GM21737 (cell line): ENCODE results near the gene CCBE1.
"Not testable (repeated sequence)": the region's sequence is repeated elsewhere in the genome, so short reads cannot be mapped to it uniquely, and the experiment has no call there.

Experiments
- ATAC-seq: cut with Tn5 transposase; IDR thresholded peaks from one replicate; pipeline ENCODE4 v1.9.1; 2021; ENCODE audit warnings: mild to moderate bottlenecking, moderate library complexity; ENCODE audit not compliant: unreplicated experiment

Gene CCBE1

DNA sequence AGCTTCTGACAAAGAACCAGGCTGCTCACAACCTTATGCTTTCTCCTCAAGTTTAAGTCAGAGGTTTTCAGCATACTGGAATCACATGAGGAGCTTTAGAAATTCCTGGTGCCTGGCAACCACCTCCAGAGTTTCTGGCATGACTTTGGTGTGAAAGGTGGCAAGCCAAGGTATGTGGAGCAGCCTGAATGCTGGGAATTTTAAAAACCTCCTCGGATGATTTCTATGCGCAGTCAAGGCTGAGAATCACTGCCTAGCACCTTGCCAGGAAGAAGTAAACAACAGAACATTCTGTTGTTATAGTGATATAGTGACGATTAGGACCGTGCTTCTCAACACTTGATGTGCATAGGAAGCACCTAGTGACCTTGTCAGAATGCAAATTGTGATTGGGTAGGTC, 11.7 kb downstream of the CCBE1 start:
- no peak for ATAC-seq

DNA sequence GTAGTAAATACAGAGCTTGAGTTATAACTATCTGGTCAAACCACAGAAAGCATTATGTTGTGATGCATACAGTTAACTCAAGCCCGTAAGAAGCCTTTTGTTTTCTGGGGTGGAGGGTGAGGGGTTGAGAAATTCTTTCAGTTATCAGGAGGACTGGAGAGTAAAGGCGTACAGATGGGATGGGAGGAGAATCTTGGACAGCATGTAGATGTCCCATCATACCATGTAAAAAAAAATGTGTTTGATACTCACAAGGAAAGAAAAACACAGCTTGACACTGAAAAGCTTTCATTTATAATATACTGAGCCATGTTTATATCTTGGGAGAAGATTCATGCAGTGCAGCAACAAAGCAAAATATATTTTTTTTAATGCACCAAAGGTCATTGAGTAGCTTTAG, 12.4 kb downstream of the CCBE1 start:
- ATAC-seq = no peak

DNA sequence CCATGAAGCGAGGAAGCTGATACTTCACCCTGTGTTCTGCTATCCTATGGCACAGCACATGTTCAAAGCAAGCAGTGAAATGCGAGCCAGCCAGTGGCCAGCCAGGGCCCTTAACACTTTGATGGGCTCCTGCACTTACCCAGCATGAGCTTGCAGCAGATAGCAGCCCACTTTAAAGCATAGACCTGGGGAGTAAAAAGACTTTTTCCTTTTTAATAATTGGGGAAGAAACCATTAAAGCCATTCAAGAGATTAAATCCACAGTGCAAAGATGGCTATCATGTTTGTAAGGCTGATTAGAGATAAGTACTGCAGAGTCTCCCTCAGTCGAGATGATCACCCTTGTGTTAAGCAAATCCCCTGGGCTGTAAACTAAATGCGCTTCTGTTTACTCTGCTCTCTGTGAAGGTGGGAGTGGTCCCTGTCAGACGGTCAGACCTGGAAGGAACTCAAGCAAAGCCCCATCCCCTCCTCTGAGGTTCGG, 15.7 kb downstream of the CCBE1 start:
- no peak for ATAC-seq

DNA sequence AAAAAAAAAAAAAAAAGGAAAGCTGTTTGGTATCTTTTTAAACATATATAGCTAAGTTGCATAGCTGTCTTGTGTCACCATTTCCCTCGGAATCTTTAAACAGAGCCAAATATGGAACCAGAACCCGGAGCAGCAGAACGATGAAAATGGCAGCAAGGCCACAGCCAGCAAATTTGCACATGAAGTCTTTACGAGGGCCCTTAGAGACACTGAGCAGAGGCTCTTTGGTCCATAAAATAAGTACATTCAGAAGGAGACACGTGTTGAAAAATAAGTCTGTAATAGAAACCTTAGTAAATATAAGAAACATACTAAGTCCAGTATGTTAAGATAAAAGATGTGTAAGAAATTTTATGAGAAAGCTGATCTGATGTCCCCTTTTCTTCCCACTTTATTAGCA, 16.2 kb downstream of the CCBE1 start:
- no peak for ATAC-seq

DNA sequence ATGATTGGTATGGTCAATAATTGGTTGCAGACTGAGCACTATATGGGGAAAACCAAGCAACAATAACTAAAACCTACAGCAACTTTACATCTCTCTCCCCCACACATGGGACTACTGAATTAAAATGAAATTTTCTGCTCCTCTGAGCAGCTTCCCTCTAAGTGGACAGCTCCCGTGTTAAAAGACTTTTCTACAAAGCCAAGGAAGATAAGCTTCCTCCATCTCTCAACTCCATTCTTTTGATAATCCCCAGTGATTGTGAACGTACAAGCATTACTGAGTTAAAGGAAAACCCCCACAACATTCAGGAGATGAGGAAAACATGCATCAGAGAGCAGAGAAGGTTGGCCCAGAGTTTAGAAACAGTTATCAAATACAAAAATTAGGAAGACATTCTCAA, 21.9 kb downstream of the CCBE1 start:
- ATAC-seq = no peak

DNA sequence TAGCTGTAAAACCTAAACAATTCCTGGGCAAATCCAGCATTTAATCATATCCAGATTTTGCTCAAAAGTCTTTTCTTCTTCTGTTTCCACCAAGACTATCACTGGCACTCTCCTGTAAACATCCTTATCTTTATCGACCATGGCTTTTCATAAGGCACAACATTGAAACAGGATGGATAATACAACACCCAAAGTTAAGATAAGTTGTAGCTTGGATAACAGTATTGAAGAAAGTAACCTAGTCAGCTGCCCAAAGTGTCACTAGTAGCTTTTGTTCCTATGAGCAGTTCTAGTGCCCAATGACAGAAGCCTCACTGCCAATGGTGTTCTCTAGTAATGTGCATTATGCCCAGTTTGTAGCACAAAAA, 22.3 kb downstream of the CCBE1 start:
- ATAC-seq = no peak

DNA sequence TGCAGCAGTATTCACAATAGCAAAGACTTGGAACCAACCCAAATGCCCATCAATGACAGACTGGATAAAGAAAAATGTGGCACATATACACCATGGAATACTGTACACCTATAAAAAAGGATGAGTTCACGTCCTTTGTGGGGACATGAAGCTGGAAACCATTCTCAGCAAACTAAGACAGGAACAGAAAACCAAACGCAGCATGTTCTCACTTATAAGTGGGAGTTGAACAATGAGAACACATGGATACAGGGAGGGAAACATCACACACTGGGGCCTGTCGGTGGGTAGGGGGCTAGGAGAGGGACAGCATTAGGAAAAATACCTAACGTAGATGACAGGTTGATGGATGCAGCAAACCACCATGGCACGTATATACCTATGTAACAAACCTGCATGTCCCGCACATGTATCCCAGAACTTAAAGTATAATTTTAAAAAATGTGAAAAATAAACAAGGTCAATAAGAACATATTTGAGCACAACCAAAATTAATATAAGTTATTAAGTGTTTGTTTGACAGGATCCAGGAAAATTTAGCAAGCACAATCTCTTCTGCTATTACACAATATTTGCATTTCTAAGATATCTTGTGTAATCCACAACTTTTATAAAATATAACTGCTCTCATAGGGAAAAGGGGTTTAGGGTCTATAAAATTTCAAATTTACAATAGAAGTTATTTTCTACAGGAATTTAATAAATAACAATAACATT, 22.9 kb downstream of the CCBE1 start:
- ATAC-seq = no peak

DNA sequence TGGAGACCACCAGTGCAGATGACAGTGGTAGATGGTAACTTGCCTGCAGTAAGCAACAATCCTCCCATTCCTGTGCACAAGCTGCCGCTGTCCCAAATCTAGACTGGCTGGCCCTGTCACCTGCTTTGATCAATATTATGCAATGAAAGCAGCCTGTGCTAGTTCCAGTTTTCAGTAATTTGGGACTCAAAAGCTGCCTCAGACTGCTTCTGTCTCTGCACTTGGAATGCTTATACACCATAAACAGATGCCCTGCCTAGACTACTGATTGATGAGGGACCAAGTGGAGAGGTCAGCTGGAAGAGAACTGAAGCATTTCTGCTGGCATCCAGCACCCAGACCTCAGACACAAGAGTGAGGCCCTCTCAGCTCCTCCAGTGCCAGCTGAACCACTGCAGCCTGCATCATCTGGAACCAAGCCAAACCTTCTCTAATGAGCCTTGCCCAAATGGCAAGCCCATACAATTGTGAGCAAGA, 24.9 kb downstream of the CCBE1 start:
- no peak for ATAC-seq

DNA sequence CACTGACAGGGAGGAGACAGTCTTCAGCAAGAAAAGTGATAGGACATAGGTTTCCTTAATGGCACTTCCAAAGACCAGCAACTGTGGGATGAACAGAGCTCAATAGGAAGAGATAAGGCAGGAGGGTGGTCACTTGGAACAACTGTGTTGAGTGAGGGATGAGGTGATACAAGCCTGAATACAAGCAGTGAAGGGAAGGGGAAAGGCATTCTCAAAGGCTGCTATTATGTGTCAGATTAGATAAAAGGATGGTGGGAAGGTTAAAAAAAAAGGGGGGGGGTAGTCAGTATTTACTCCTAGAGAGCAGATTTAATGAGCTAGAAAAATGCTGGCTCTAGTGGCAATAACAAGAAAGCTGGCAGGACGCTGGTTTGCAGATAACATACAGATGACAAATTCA, 25.7 kb downstream of the CCBE1 start:
- no peak for ATAC-seq

DNA sequence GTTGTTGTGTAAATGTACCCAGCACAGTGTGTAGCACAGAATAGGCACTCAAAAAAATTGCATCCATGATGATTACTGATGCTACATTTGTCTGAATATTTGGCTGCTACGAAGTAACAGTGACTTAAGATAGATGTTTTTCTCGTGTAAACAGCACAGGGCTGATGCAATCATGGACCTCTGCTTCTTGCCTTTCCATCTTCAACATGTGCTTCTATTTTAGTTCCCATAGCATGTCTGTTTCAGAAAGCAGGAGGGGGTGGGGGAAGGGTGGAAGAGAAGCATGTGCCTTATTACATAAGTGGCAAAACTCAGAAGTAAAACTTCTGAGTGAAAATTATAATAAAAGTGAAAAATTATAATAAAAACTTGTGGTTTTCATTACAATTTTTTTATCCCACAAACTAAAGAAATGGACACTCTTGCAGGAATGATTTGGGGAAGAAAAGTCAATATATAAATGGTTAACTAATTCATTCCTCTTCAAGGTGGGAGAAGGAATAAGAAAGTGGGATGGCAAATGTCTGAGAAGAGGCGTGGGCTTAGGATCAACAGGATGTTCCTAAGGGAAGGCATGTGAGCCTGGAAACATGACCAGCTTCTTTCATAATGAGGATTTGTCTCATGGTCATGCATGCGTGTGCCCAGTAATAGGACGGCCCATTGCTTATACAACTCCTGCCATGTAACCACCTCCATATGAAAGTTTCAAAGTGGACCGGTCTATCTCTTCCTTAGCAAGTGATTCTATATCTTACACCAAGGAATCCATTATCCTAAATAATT, 27.2 kb downstream of the CCBE1 start:
- ATAC-seq = no peak

DNA sequence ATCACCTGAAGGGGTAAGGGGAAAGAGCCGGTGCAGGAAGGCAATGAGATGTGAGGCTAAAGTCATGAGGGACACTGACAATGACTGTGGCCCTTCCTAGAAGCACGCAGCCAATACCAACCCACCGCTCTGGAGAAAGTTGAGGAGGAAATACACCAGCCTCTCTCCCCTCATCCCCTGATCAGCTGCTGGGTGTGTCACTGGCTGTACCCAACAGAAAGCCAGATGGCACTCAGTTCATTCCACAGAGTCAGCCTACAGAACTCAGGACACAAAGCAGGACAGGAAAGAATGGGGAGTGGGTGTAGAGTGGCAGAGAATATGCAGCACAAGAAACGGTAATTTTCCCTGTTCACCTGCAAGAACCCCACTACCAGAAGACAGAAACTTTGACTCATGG, 29.7 kb downstream of the CCBE1 start:
- no peak for ATAC-seq

DNA sequence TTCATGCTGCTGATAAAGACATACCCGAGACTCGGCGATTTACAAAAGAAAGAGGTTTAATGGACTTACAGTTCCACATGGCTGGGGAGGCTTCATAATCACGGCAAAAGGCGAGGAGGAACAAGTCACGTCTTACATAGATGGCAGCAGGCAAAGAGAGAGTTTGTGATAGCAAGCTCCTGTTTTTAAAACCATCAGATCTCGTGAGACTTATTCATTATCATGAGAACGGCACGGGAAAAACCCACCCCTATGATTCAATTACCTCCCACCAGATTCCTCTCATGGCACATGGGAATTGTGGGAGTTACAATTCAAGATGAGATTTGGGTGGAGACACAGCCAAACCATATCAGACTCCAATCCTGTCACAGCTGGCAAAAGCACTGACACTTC, 31.2 kb downstream of the CCBE1 start:
- not testable (repeated sequence) for ATAC-seq

DNA sequence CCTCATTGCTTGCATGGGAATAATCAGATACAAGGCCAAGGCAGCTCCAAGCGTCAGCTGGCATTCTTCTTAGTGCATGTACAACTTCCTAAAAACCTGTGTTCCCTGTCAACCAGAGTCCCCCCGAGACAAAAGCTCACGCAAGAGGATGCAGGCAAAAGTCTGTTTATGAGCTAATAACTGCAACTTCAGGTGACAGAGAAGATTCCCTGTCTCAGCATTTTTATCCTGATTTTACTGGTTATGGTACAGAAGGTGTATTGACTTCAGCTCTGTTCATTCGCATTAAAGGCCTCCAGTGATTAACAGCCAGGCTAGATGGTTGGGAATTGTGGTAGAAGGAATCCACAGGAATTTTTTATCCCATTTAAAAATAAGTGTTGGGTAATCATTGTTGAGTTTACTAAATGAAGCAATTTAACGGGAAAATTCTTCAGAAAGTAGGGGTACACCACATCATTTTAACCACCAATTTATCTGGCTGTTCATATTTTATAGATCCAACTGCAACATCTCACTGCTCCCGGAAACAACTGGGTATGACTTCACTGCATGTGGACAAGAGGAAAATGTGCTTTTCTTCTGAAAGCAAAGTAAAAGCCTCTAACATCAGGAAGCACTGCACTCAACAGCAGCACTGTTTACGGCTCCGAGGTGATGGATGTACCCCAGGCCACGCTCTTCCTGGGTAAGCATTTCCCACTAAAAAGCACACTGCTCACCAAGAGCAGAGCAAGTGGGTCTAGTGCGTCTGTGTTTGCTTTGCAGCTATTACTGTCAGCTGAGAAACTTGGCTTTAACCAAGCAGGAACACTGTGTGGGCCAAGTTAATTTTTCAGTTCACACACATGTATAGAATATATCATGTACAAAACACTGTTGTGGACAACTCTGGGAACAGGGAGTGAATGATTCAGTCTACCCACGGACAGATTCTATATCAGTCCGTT, 31.9 kb downstream of the CCBE1 start:
- no peak for ATAC-seq

DNA sequence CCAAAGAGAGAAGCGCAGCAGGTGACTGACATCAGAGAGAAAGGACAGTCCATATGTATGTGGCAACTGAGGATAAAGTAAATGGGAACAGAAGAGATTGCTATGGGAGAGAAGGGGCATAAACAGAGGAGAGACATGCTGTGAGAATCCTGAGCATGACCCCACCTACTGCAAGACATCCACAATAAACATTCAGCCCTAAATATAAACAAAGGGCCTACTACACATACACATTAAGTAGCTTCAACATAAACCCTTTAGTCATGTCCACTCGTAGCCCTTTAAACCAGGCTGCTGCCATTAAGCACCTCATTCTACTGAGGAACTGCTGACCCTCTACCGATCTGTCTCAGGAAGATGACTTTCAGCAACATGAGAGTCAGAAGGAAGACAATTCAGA, 32.9 kb downstream of the CCBE1 start:
- no peak for ATAC-seq

DNA sequence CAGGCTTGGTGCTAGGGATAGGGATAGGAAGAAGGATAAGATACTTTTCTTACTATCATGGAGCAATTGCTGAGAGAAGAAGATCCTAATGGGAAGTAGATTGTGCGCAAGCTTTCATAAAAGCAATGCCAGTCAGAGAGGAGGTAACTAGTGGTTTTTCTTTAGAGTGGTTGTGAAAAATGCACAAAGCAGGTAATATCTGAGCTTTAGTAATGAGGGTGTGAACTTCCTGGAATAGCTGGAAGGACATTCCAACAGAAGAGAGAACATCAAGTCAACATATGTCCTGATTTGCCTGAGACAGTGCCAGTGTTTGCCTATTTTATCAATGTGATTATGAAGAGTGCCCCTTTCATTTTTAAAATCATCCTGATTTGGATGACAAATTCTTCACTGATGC, 34.1 kb downstream of the CCBE1 start:
- ATAC-seq = no peak

DNA sequence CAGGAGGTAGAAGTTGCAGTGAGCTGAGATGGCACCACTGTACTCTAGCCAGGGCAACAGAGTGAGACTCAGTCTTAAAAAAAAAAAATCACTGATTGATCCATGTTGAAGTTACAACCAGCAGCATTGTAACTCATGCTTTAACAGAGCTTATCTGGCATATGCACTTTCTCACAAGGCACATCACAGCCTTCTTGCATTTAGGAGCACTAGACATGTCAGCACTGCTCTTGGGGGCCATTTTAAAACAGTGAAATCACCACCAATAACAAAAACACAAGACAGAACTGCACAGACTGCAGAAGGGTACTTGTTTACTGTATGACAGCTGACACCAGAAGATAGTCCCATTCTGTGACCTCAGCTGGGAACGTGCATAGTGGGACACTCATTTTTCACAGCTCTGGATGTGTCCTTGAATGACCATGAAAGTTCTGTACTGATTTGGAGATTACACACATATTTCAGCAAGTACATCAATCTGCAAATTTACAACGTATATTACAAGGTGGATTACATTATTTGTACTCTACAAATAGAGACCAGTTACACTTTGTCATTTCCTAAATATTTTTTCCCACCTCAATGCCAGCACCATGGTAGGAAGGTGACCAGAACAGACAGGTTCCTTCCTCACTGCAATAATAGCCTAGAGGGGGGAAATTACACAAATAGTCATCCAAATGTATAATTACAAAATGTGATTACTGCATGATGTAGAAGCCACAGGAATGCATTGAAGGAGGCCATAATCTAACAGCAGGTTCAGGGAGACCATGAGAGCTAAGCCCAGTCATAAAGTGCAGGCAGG, 35.1 kb downstream of the CCBE1 start:
- ATAC-seq = no peak

DNA sequence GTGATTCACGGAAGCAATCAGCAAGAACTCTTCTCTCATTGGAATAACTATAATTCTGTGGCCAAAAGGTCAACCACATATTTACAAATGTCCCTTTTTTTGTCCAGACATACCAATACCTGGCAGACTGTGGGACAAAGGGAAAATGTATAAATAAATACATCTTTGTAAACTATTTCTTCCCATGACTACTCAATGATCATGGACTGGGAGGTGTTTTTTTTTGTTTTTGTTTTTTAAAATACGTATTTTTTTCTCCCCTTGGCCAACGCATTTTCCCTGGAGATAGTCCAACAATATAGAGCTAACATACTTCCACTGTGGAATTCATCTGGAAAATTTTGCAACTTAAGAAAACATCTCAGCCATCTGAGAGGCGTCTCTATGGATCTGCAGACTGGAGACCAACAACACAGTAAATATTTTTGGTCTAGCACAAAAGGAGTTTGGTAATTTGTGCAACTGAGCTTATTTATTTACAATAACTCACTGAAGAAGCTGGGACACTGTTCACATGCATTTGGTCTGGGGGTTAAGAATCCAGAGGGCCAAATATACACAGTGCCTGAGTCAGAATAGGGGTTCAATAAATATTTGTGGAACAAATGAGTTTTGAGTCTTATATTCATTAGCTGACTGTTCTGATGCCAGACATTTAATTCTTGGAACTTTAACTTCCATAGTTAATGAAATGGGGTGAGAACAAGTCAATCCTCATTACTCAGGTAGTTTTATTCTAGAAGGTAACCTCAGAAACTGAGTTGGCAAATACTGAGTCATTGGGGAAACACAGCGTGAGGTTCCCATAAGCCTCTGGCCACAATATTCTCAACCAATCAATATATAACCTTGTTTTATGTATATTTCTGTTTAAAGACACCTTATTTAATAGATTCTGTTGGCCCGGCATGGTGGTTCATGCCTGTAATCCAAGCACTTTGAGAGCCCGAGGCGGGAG, 36.2 kb downstream of the CCBE1 start:
- no peak for ATAC-seq

DNA sequence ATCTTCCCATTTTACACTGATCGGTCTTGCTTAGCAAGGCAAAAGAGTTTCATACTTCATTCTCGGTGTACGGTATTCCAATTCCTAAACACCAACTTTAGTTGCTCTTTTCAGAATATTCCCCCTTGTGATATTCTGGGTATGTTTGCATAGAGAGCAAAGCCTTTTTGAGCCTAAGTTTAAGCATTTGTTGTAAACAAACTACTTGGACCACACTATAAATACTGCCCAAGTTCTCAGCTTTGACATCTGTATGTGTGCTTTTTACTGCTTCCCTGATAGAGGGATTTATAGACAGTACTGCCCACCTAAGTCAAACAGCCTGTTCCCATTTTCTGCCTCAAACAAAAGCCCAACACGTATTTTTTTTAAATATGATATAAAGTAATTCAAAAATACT, 36.9 kb downstream of the CCBE1 start:
- no peak for ATAC-seq

DNA sequence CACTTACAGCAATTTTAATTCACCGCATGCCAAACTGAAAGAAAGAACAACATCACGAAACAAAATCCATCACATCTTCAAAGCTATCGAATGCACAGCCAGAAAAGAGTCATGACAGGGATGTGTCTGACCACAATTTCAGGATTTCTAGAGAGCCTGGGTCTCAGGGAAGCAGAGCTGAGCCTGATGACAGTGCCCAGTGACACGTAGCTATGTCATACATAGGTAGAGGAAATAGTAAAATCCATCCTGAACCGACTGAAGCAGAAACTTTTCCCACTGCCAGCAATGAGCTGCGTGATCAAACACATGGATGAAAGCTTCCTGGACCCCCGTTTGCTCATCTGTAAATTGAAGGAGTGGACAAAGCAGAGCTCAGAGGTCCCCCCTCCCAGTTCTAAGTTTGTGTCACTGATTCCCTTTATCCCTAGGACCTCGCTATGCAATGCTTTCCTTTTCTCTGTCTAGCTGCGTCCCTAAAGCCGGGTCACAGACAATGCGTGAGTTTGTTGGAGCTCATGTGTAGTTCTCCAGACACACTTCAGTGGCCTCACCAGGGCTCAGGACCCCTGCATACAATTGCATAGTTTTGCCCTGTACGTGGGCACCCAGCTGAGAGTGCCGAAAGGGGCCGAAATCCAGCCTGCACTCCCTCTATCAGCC, 37.6 kb downstream of the CCBE1 start:
- no peak for ATAC-seq
